DOHH2 (cell line): ENCODE results near the gene TBC1D22A.

ENCODE experiments used
- EZH2phosphoT487 ChIP-seq: fragments of 200-600 bp; sonication (generic); IDR thresholded peaks from 2 replicates; pipeline ENCODE4 v1.6.1; 2017; ENCODE audit warnings: borderline replicate concordance, mild to moderate bottlenecking, antibody characterized with exemption, low read length, moderate library complexity, mixed read lengths
- TF ChIP-seq, protein P1 (sequence below): fragments of 200-600 bp; sonication (generic); IDR thresholded peaks from one replicate; pipeline ENCODE4 v1.5.1; 2014; ENCODE audit warnings: antibody characterized with exemption, mild to moderate bottlenecking, low read depth, low read length; ENCODE audit not compliant: poor library complexity, severe bottlenecking

GRCh38 chr22:47093720-47094119 lies 331.3 kb downstream of the TBC1D22A start:
- TF ChIP-seq, protein P1, sequence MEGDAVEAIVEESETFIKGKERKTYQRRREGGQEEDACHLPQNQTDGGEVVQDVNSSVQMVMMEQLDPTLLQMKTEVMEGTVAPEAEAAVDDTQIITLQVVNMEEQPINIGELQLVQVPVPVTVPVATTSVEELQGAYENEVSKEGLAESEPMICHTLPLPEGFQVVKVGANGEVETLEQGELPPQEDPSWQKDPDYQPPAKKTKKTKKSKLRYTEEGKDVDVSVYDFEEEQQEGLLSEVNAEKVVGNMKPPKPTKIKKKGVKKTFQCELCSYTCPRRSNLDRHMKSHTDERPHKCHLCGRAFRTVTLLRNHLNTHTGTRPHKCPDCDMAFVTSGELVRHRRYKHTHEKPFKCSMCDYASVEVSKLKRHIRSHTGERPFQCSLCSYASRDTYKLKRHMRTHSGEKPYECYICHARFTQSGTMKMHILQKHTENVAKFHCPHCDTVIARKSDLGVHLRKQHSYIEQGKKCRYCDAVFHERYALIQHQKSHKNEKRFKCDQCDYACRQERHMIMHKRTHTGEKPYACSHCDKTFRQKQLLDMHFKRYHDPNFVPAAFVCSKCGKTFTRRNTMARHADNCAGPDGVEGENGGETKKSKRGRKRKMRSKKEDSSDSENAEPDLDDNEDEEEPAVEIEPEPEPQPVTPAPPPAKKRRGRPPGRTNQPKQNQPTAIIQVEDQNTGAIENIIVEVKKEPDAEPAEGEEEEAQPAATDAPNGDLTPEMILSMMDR: no peak
- no peak for TF ChIP-seq EZH2phosphoT487
